HL-60 (cell line): ENCODE measurements around the gene DHRSX.

Experiments
- GABPA ChIP-seq: IDR thresholded peaks from 2 replicates; pipeline ENCODE4 v1.6.1; 2012; ENCODE audit warnings: low read depth
- TF ChIP-seq, protein P1 (sequence below): IDR thresholded peaks from one replicate; pipeline ENCODE4 v1.5.1; 2011; ENCODE audit warnings: low read length, control low read depth, inconsistent platforms; ENCODE audit not compliant: insufficient read depth

DNA sequence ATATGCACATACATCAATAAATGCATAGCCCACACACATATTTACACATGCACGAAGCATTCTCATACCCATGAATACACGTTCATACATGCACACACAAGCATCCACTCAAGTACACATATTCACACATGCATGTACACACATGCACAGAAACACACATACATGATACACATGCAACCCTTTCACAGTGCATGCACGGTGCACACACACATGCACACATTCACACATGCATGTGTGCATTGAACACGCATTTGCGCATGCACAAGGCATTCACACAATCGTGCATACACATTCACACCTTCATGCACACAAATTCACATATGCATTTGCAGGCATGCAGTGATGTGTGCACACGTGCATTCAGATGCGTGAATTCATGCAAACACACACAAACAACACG is 324.5 kb downstream of the DHRSX start:
- TF ChIP-seq, protein P1, sequence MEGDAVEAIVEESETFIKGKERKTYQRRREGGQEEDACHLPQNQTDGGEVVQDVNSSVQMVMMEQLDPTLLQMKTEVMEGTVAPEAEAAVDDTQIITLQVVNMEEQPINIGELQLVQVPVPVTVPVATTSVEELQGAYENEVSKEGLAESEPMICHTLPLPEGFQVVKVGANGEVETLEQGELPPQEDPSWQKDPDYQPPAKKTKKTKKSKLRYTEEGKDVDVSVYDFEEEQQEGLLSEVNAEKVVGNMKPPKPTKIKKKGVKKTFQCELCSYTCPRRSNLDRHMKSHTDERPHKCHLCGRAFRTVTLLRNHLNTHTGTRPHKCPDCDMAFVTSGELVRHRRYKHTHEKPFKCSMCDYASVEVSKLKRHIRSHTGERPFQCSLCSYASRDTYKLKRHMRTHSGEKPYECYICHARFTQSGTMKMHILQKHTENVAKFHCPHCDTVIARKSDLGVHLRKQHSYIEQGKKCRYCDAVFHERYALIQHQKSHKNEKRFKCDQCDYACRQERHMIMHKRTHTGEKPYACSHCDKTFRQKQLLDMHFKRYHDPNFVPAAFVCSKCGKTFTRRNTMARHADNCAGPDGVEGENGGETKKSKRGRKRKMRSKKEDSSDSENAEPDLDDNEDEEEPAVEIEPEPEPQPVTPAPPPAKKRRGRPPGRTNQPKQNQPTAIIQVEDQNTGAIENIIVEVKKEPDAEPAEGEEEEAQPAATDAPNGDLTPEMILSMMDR: no peak
- TF ChIP-seq GABPA: no peak
